ENCODE results near the gene PIP5KL1. TPM values are rescaled to one million over a fixed set of nuclear protein-coding genes. Genes with fewer than 3 reads are reported as not detected.

Gene PIP5KL1
- total RNA-seq, 1 donor from 2014 or later, result 3.4 TPM

GRCh38 chr9:127941062-127941960 lies 10.7 kb upstream of the PIP5KL1 start:
- intact Hi-C loops (cut with micrococcal nuclease), result no loop called here
- H3K9me3 Mint-ChIP-seq, result no peaks in the 10 kb centered on the region
- H3K27ac Mint-ChIP-seq, result no peak overlapping the region
- H3K36me3 Mint-ChIP-seq (ENCODE audit: low read depth), result peaks cover 58% of the 10 kb centered on the region
- H3K4me3 Mint-ChIP-seq (ENCODE audit: low read depth), result no peak overlapping the region
- peaks cover 24% of the 10 kb centered on the region for H3K4me1 Mint-ChIP-seq (ENCODE audit: low read depth)
- H3K27me3 Mint-ChIP-seq (ENCODE audit: low read depth), result no peaks in the 10 kb centered on the region
- DNase-seq (ENCODE audit: low spot score), result no peak

- Mint-ChIP-seq H3K9me3 (no peaks in the 10 kb centered on the region), H3K36me3 (ENCODE audit: low read depth) (peaks cover 61% of the 10 kb centered on the region), H3K27me3 (ENCODE audit: low read depth) (no peaks in the 10 kb centered on the region), H3K4me1 (ENCODE audit: low read depth) (peaks cover 31% of the 10 kb centered on the region), H3K27ac (no peak overlapping the region), H3K4me3 (ENCODE audit: low read depth) (no peak overlapping the region)
- intact Hi-C loops (cut with micrococcal nuclease), result no loop called here
- DNase-seq (ENCODE audit: low spot score), result no peak
Observed at GRCh38 chr9:127940593-127940992, 10.0 kb upstream of the PIP5KL1 start.

GRCh38 chr9:127938298-127938690 lies 7.7 kb upstream of the PIP5KL1 start:
- H3K9me3 Mint-ChIP-seq, result no peaks in the 10 kb centered on the region
- peaks cover 53% of the 10 kb centered on the region for H3K36me3 Mint-ChIP-seq (ENCODE audit: low read depth)
- intact Hi-C loops (cut with micrococcal nuclease), result no loop called here
- no peaks in the 10 kb centered on the region for H3K27me3 Mint-ChIP-seq (ENCODE audit: low read depth)
- H3K4me3 Mint-ChIP-seq (ENCODE audit: low read depth), result peak overlapping the region; percentile 47
- peaks cover 34% of the 10 kb centered on the region for H3K4me1 Mint-ChIP-seq (ENCODE audit: low read depth)
- peak overlapping the region; percentile 55 for H3K27ac Mint-ChIP-seq
- no peak for DNase-seq (ENCODE audit: low spot score)

- peak; percentile 87 for DNase-seq (ENCODE audit: low spot score)
- Mint-ChIP-seq H3K27ac (peak within 1 kb of the TSS; percentile 91), H3K4me3 (ENCODE audit: low read depth) (peak within 1 kb of the TSS; percentile 94), H3K27me3 (ENCODE audit: low read depth) (no peaks in the 10 kb centered on the region), H3K9me3 (no peaks in the 10 kb centered on the region), H3K4me1 (ENCODE audit: low read depth) (peaks cover 31% of the 10 kb centered on the region), H3K36me3 (ENCODE audit: low read depth) (peaks cover 53% of the 10 kb centered on the region)
- intact Hi-C loops (cut with micrococcal nuclease), result no loop called here
Observed at GRCh38 chr9:127937388-127938297, 7.1 kb upstream of the PIP5KL1 start, which contains the start of gene DPM2. TSS of gene DPM2 (minus strand) at chr9:127937854. CDS start at chr9:127937820, 34 bp downstream.

GRCh38 chr9:127937056-127937387 lies 6.4 kb upstream of the PIP5KL1 start:
- H3K36me3 Mint-ChIP-seq (ENCODE audit: low read depth), result peaks cover 47% of the 10 kb centered on the region
- no peaks in the 10 kb centered on the region for H3K9me3 Mint-ChIP-seq
- no peak for DNase-seq (ENCODE audit: low spot score)
- H3K4me3 Mint-ChIP-seq (ENCODE audit: low read depth), result peak overlapping the region; percentile 94
- peak overlapping the region; percentile 91 for H3K27ac Mint-ChIP-seq
- H3K4me1 Mint-ChIP-seq (ENCODE audit: low read depth), result peaks cover 31% of the 10 kb centered on the region
- intact Hi-C loops (cut with micrococcal nuclease), result no loop called here
- H3K27me3 Mint-ChIP-seq (ENCODE audit: low read depth), result no peaks in the 10 kb centered on the region

- DNase-seq (ENCODE audit: low spot score), result no peak
- Mint-ChIP-seq H3K4me3 (ENCODE audit: low read depth) (peak overlapping the region; percentile 94), H3K9me3 (no peaks in the 10 kb centered on the region), H3K27me3 (ENCODE audit: low read depth) (no peaks in the 10 kb centered on the region), H3K4me1 (ENCODE audit: low read depth) (peaks cover 34% of the 10 kb centered on the region), H3K36me3 (ENCODE audit: low read depth) (peaks cover 43% of the 10 kb centered on the region), H3K27ac (peak overlapping the region; percentile 86)
- intact Hi-C loops (cut with micrococcal nuclease), result no loop called here
Observed at GRCh38 chr9:127936347-127936852, 5.8 kb upstream of the PIP5KL1 start.

GRCh38 chr9:127935765-127936221 lies 5.2 kb upstream of the PIP5KL1 start:
- H3K4me1 Mint-ChIP-seq (ENCODE audit: low read depth), result peaks cover 40% of the 10 kb centered on the region
- intact Hi-C loops (cut with micrococcal nuclease), result no loop called here
- H3K27me3 Mint-ChIP-seq (ENCODE audit: low read depth), result no peaks in the 10 kb centered on the region

GRCh38 chr9:127934986-127935385 lies 4.4 kb upstream of the PIP5KL1 start:
- intact Hi-C loops (cut with micrococcal nuclease), result no loop called here
- Mint-ChIP-seq H3K4me3 (ENCODE audit: low read depth) (peak overlapping the region; percentile 94), H3K4me1 (ENCODE audit: low read depth) (peaks cover 39% of the 10 kb centered on the region), H3K36me3 (ENCODE audit: low read depth) (peaks cover 33% of the 10 kb centered on the region), H3K27me3 (ENCODE audit: low read depth) (no peaks in the 10 kb centered on the region), H3K9me3 (no peaks in the 10 kb centered on the region), H3K27ac (no peak overlapping the region)
- DNase-seq (ENCODE audit: low spot score), result no peak

More at GRCh38 chr9:127935765-127936221, 5.2 kb upstream of the PIP5KL1 start:
- no peak for DNase-seq (ENCODE audit: low spot score)
- no peaks in the 10 kb centered on the region for H3K9me3 Mint-ChIP-seq
- H3K4me3 Mint-ChIP-seq (ENCODE audit: low read depth), result peak overlapping the region; percentile 94
- peaks cover 39% of the 10 kb centered on the region for H3K36me3 Mint-ChIP-seq (ENCODE audit: low read depth)
- H3K27ac Mint-ChIP-seq, result peak overlapping the region; percentile 86

GRCh38 chr9:127934248-127934647 lies 3.7 kb upstream of the PIP5KL1 start:
- intact Hi-C loops (cut with micrococcal nuclease), result no loop called here

GRCh38 chr9:127931092-127931881 lies 710 bp upstream of the PIP5KL1 start:
- H3K9me3 Mint-ChIP-seq, result no peaks in the 10 kb centered on the region
- H3K4me3 Mint-ChIP-seq (ENCODE audit: low read depth), result peak overlapping the region; percentile 56
- H3K4me1 Mint-ChIP-seq (ENCODE audit: low read depth), result peaks cover 36% of the 10 kb centered on the region
- H3K27me3 Mint-ChIP-seq (ENCODE audit: low read depth), result peaks cover 6% of the 10 kb centered on the region
- no peak overlapping the region for H3K27ac Mint-ChIP-seq
- peaks cover 23% of the 10 kb centered on the region for H3K36me3 Mint-ChIP-seq (ENCODE audit: low read depth)
- DNase-seq (ENCODE audit: low spot score), result no peak
- intact Hi-C loops (cut with micrococcal nuclease), result no loop called here

More at GRCh38 chr9:127934248-127934647, 3.7 kb upstream of the PIP5KL1 start:
- Mint-ChIP-seq H3K36me3 (ENCODE audit: low read depth) (peaks cover 33% of the 10 kb centered on the region), H3K4me1 (ENCODE audit: low read depth) (peaks cover 41% of the 10 kb centered on the region), H3K27me3 (ENCODE audit: low read depth) (peaks cover 2% of the 10 kb centered on the region), H3K27ac (no peak overlapping the region), H3K4me3 (ENCODE audit: low read depth) (no peak overlapping the region), H3K9me3 (no peaks in the 10 kb centered on the region)
- DNase-seq (ENCODE audit: low spot score), result no peak

- no peaks in the 10 kb centered on the region for H3K9me3 Mint-ChIP-seq
- H3K4me3 Mint-ChIP-seq (ENCODE audit: low read depth), result peak overlapping the region; percentile 39
- no peak for DNase-seq (ENCODE audit: low spot score)
- peaks cover 16% of the 10 kb centered on the region for H3K27me3 Mint-ChIP-seq (ENCODE audit: low read depth)
- peaks cover 25% of the 10 kb centered on the region for H3K4me1 Mint-ChIP-seq (ENCODE audit: low read depth)
- H3K36me3 Mint-ChIP-seq (ENCODE audit: low read depth), result peaks cover 10% of the 10 kb centered on the region
- intact Hi-C loops (cut with micrococcal nuclease), result no loop called here
- no peak overlapping the region for H3K27ac Mint-ChIP-seq
Observed at GRCh38 chr9:127929625-127929979, 975 bp downstream of the PIP5KL1 start.
